Chondrocyte (in vitro differentiated cells): Measurements from ENCODE around the gene NES. TPM values are rescaled to one million over a fixed set of nuclear protein-coding genes. Genes with fewer than 3 reads are reported as not detected.

ENCODE experiments used
- DNase-seq: peaks from one replicate; pipeline ENCODE4 v3.0.0; 2021; ENCODE audit warnings: mixed read lengths, low spot score
- H3K27ac Mint-ChIP-seq: one replicate; pipeline ENCODE4 v1.8.0; 2021; ENCODE audit warnings: mild to moderate bottlenecking, moderate library complexity, mixed read lengths; ENCODE audit not compliant: unreplicated experiment
- H3K27me3 Mint-ChIP-seq: 2 replicates; pipeline ENCODE4 v1.8.0; 2021; ENCODE audit warnings: low read depth, mixed read lengths
- H3K36me3 Mint-ChIP-seq: 2 replicates; pipeline ENCODE4 v1.8.0; 2021; ENCODE audit warnings: low read depth, mixed read lengths
- H3K4me1 Mint-ChIP-seq: 2 replicates; pipeline ENCODE4 v1.8.0; 2021; ENCODE audit warnings: low read depth, mild to moderate bottlenecking, mixed read lengths
- H3K4me3 Mint-ChIP-seq: one replicate; pipeline ENCODE4 v1.8.0; 2021; ENCODE audit warnings: mild to moderate bottlenecking, moderate library complexity, mixed read lengths; ENCODE audit not compliant: unreplicated experiment
- H3K9me3 Mint-ChIP-seq: 2 replicates; pipeline ENCODE4 v1.8.0; 2021; ENCODE audit warnings: low read depth, mixed read lengths
- total RNA-seq: library from RNA; stranded (reverse); gene quantifications from 3 replicates; pipeline ENCODE4 v1.2.1, GENCODE V29; 2021
- TF ChIP-seq, protein P1 (sequence below): fragments of 200-600 bp; sonication (generic); IDR thresholded peaks from 2 replicates; pipeline ENCODE4 v1.5.0; 2021; ENCODE audit warnings: antibody characterized with exemption, mild to moderate bottlenecking, moderate library complexity

Gene NES
- total RNA-seq, 1 donor from 2014 or later, result 6.0 TPM

DNA sequence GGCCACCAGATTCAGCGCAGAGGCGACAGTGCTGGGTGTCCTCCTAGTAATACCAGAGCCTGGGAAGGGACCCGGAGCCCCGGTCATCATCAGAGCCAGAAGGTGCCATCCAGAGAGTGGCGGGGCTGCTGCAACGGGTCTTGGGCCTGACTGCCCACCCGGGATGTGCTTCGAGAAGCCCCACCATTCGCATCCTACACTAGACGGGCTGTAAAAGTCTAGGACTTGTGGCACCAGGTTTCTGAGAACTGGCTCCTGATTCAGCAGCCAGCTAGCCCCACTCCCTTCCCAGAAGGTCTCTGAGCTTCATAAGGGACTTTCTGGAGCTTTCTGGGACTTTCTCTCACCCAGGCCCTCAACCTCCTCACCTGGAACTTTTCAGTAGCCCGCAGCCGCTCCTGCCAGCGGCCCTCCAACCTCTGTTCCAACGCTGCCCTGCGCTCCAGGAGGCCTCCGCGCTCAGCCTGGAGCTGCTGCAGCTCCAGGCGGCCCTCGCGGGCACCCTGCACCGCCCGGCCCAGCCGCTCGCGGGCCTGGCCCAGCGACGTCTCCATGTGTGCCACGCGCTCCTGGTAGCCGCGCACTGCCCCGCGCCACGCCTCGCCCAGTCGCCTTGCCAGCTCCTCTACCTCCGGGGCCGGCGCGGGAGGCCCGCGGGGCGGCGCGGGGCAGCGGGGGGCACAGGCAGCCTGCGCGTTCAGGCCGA, 940 bp downstream of the NES start:
- DNase-seq, result no peak
- Mint-ChIP-seq H3K36me3 (peaks cover 6% of the 10 kb centered on the region), H3K4me1 (peaks cover 25% of the 10 kb centered on the region), H3K9me3 (no peaks in the 10 kb centered on the region), H3K27ac (no peak overlapping the region), H3K27me3 (peaks cover 23% of the 10 kb centered on the region), H3K4me3 (no peak overlapping the region)
- TF ChIP-seq, protein P1, sequence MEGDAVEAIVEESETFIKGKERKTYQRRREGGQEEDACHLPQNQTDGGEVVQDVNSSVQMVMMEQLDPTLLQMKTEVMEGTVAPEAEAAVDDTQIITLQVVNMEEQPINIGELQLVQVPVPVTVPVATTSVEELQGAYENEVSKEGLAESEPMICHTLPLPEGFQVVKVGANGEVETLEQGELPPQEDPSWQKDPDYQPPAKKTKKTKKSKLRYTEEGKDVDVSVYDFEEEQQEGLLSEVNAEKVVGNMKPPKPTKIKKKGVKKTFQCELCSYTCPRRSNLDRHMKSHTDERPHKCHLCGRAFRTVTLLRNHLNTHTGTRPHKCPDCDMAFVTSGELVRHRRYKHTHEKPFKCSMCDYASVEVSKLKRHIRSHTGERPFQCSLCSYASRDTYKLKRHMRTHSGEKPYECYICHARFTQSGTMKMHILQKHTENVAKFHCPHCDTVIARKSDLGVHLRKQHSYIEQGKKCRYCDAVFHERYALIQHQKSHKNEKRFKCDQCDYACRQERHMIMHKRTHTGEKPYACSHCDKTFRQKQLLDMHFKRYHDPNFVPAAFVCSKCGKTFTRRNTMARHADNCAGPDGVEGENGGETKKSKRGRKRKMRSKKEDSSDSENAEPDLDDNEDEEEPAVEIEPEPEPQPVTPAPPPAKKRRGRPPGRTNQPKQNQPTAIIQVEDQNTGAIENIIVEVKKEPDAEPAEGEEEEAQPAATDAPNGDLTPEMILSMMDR, result no peak

DNA sequence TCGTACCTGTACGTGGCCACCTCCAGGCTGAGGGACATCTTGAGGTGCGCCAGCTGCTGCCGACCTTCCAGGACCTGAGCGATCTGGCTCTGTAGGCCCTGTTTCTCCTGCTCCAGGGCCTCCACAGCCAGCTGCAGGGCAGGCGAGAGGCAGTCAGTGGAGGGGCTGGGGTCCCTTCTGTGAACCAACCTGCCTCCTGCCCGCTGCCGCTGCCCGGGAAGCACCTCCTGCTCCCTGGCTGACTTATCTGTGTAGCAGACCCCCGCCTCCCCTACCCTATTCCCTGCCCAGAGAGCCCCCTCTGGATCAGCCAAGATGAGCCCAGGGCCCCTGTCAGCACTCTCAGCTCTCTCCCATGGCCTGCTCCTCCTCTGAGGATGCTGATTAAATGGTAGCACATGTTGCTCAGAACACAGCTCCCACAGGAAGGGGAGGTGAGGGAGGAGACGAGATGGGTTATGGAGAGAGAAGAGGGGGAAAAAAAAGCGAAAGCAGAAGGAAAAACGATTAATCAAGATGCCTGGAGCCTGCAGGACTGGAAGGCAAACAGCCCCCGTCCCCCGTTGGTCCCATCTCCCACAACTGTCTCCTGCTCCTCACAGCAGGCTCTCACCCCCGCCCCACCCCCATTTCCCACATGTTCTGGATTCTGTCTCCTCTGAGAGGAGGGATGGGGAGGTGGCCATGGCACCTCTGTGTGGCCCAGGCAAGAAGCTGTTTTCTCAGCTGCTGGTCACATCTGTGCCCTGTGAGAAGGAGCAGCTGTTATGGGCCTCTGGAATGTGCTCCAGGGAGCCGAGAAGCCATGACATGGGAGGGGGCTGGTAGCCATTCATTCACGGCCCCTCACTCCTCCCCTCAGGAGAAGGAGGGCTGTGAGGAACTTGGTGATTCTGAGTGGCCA, 1.7 kb downstream of the NES start:
- Mint-ChIP-seq H3K36me3 (peaks cover 6% of the 10 kb centered on the region), H3K4me1 (peaks cover 25% of the 10 kb centered on the region), H3K27me3 (peaks cover 21% of the 10 kb centered on the region), H3K9me3 (no peaks in the 10 kb centered on the region), H3K27ac (no peak overlapping the region), H3K4me3 (no peak overlapping the region)
- TF ChIP-seq, protein P1, result no peak
- no peak for DNase-seq

DNA sequence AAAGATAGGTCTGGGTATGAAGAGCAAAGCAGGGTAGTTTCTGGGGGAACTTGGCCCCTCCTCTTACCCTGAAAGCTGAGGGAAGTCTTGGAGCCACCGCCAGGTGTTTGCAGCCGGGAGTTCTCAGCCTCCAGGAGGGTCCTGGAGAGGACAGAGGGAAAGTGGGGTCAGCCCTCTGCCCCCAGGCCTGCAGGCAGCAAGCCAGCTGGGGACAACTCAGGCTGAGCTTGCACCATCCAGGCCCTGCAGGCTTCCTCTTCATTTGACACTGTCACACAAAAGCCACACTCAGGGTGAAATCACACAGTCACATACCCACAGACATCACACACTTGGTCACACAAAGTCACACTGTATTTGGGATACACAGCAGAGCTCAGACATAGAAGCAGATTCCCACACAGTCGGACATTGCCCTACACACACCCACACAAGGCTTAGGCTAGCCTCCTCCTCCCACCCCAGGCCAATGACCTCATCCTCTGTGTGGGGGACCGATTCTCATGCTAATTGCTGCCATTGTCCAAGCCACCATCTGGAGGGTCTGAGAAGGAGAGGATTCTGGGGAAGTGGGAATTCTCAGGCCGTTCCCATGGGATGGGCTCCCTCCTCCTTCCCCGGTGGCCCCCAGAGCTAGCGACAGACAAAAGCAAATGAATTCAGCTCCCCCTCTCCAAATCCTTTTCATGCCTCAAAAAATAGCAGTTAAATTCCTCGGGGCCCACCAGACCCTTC, 3.7 kb downstream of the NES start:
- Mint-ChIP-seq H3K27me3 (peaks cover 16% of the 10 kb centered on the region), H3K4me3 (no peak overlapping the region)
- no peak for DNase-seq

GRCh38 chr1:156671804-156672203, 5.4 kb downstream of the NES start:
- Mint-ChIP-seq H3K27me3 (peaks cover 14% of the 10 kb centered on the region), H3K36me3 (peaks cover 6% of the 10 kb centered on the region), H3K27ac (no peak overlapping the region), H3K4me1 (peaks cover 15% of the 10 kb centered on the region), H3K4me3 (no peak overlapping the region), H3K9me3 (no peaks in the 10 kb centered on the region)
- no peak for DNase-seq
- TF ChIP-seq, protein P1, result no peak

More for the DNA sequence above, 3.7 kb downstream of the NES start:
- peaks cover 6% of the 10 kb centered on the region for H3K36me3 Mint-ChIP-seq
- H3K4me1 Mint-ChIP-seq, result peaks cover 25% of the 10 kb centered on the region
- TF ChIP-seq, protein P1, result no peak
- H3K27ac Mint-ChIP-seq, result no peak overlapping the region
- H3K9me3 Mint-ChIP-seq, result no peaks in the 10 kb centered on the region

DNA sequence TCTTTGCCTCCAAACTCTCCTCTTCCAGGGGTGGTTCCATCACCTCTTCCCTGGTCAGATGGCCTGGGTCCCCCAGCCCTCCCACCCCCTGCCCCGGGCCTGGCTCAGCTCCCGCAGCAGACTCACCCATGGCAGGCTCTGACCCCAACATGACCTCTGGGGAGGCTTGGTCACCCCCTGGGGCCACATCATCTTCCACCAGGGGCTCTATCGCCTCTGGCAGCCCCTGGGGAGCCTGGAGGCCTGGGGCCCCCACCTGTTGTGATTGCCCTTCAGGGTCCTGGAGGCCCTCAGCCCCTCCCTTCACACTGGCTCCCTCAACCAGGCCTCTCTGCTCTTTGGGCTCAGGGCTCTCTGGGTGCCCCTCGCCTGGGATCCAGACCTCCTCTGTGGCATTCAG, 6.4 kb downstream of the NES start:
- TF ChIP-seq, protein P1, result no peak

More for the DNA sequence above, 6.4 kb downstream of the NES start:
- no peak for DNase-seq
- peaks cover 6% of the 10 kb centered on the region for H3K36me3 Mint-ChIP-seq
- peaks cover 12% of the 10 kb centered on the region for H3K4me1 Mint-ChIP-seq
- H3K27ac Mint-ChIP-seq, result no peak overlapping the region
- H3K27me3 Mint-ChIP-seq, result peaks cover 14% of the 10 kb centered on the region
- no peak overlapping the region for H3K4me3 Mint-ChIP-seq
- no peaks in the 10 kb centered on the region for H3K9me3 Mint-ChIP-seq
